ENCODE results near the gene POU2AF1.

The POU2AF1 gene

GRCh38 chr11:111391328-111392124 lies 12.5 kb upstream of the POU2AF1 start:
- no peak for TF ChIP-seq CTCF (IDR thresholded peaks at IDR 0.05; ENCODE audit: borderline replicate concordance, control extremely low read depth, extremely low read depth, insufficient read depth, missing control alignments)
- no peak for DNase-seq (ENCODE audit: low spot score)
- in situ Hi-C loops (cut with MboI; ENCODE audit: low sequenced_read_pairs, unreplicated experiment), result no loop called here

- no peak for DNase-seq (ENCODE audit: low spot score)
- in situ Hi-C loops (cut with MboI; ENCODE audit: low sequenced_read_pairs, unreplicated experiment), result no loop called here
- no peak for TF ChIP-seq CTCF (IDR thresholded peaks at IDR 0.05; ENCODE audit: borderline replicate concordance, control extremely low read depth, extremely low read depth, insufficient read depth, missing control alignments)
These were observed 9.8 kb upstream of the POU2AF1 start for GRCh38 chr11:111388842-111389241.

GRCh38 chr11:111388420-111388819 lies 9.3 kb upstream of the POU2AF1 start:
- in situ Hi-C loops (cut with MboI; ENCODE audit: low sequenced_read_pairs, unreplicated experiment), result no loop called here
- no peak for DNase-seq (ENCODE audit: low spot score)
- TF ChIP-seq CTCF (IDR thresholded peaks at IDR 0.05; ENCODE audit: borderline replicate concordance, control extremely low read depth, extremely low read depth, insufficient read depth, missing control alignments), result no peak

- no peak for TF ChIP-seq CTCF (IDR thresholded peaks at IDR 0.05; ENCODE audit: borderline replicate concordance, control extremely low read depth, extremely low read depth, insufficient read depth, missing control alignments)
- in situ Hi-C loops (cut with MboI; ENCODE audit: low sequenced_read_pairs, unreplicated experiment), result no loop called here
These were observed 8.3 kb upstream of the POU2AF1 start for GRCh38 chr11:111387363-111387762.

GRCh38 chr11:111386611-111387150 lies 7.6 kb upstream of the POU2AF1 start:
- in situ Hi-C loops (cut with MboI; ENCODE audit: low sequenced_read_pairs, unreplicated experiment), result no loop called here
- TF ChIP-seq CTCF (IDR thresholded peaks at IDR 0.05; ENCODE audit: borderline replicate concordance, control extremely low read depth, extremely low read depth, insufficient read depth, missing control alignments), result no peak
- DNase-seq (ENCODE audit: low spot score), result no peak

More at GRCh38 chr11:111387363-111387762, 8.3 kb upstream of the POU2AF1 start:
- DNase-seq (ENCODE audit: low spot score), result no peak

GRCh38 chr11:111384494-111384893 lies 5.4 kb upstream of the POU2AF1 start:
- in situ Hi-C loops (cut with MboI; ENCODE audit: low sequenced_read_pairs, unreplicated experiment), result no loop called here
- no peak for DNase-seq (ENCODE audit: low spot score)
- no peak for TF ChIP-seq CTCF (IDR thresholded peaks at IDR 0.05; ENCODE audit: borderline replicate concordance, control extremely low read depth, extremely low read depth, insufficient read depth, missing control alignments)

Measured in GM13976 (cell line).